GM18867 (cell line): Measurements from ENCODE around the gene TRIM51.
"Not testable (repeated sequence)": the region's sequence is repeated elsewhere in the genome, so short reads cannot be mapped to it uniquely, and the experiment has no call there.

Experiments
- ATAC-seq: cut with Tn5 transposase; IDR thresholded peaks from one replicate; pipeline ENCODE4 v1.9.1; 2021; ENCODE audit warnings: mild to moderate bottlenecking, moderate library complexity; ENCODE audit not compliant: unreplicated experiment

TRIM51 gene, protein sequence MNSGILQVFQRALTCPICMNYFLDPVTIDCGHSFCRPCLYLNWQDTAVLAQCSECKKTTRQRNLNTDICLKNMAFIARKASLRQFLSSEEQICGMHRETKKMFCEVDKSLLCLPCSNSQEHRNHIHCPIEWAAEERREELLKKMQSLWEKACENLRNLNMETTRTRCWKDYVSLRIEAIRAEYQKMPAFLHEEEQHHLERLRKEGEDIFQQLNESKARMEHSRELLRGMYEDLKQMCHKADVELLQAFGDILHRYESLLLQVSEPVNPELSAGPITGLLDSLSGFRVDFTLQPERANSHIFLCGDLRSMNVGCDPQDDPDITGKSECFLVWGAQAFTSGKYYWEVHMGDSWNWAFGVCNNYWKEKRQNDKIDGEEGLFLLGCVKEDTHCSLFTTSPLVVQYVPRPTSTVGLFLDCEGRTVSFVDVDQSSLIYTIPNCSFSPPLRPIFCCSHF

DNA sequence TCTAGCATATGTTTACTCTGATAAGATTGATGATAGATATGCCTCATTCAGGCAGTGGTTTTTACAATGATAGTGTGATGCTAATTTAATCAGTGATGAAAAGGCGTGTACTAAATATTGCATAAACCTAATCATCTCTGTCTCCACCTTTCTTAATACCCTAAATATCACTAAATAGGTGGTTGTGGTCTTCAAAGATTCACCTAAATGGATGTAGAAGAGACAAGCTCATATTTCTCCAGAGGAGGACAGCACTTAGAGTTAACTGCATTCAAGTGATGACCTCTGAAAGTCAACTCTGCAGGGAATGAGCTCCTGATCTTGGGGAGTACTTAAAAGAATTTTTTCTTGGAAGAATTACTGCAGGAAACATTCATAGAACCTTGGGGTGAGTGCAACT, at the start of gene TRIM51:
Gene TRIM51, plus strand, starts transcription at position 301 of the 400 bp plus-strand sequence. CDS start 2,132 bp downstream, outside the sequence.
- not testable (repeated sequence) for ATAC-seq

DNA sequence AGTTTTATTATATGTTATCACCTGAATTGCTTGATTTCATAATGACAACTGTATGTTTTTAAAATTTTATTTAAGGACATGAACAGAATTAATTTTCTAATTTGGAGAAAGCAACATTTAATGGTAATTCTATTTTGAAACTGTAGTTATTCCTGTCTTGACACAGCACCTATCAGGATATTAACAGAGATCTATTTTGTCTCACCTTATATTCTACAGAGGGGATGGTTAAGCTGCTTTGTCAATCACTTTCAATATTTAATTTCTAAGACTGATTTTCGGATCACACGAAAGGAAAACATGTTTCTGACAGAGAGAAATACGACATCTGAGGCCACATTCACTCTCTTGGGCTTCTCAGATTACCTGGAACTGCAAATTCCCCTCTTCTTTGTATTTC, 44.6 kb upstream of the TRIM51 start, which contains the start of gene OR5D16:
Gene OR5D16, plus strand, starts transcription at position 301 of the 400 bp plus-strand sequence. Its CDS starts 0 bp downstream, at position 301.
- no peak for ATAC-seq

DNA sequence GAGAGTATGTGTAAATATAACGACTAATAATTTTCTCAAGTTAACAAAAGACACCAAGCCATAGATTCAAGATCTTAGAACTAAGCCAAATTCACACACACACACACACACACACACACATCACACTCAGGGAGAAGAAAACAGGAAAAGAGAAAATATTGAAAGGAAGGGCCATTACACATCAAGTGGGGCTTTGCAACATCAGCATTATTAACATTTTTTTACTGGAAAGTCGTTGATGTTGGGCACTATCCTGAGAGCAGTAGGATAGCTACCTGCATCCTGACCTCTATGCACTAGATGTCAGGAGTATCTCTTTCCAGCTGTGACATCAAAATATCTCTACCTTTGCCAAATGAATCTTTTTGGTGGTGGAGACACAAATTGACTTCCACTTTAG, 35.6 kb upstream of the TRIM51 start:
- no peak for ATAC-seq

DNA sequence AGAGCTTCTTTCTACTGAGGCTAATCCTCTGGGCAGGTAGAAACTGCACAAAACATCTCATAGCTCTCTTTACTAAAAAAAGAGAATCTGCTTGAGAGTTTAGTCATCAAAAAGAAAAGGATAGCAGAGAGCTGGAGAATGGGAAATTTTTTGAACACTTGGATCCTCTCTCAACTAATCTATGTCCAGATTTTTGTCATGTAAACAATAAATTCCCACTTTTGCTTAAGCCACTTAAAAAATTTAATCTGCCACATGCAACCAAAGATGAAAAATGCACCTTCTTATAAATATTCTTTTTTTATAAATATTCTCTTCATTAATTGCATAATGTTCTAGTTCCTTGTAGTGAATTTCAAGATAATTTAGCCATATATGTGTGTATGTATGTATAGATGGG, 34.1 kb upstream of the TRIM51 start:
- ATAC-seq = no peak

DNA sequence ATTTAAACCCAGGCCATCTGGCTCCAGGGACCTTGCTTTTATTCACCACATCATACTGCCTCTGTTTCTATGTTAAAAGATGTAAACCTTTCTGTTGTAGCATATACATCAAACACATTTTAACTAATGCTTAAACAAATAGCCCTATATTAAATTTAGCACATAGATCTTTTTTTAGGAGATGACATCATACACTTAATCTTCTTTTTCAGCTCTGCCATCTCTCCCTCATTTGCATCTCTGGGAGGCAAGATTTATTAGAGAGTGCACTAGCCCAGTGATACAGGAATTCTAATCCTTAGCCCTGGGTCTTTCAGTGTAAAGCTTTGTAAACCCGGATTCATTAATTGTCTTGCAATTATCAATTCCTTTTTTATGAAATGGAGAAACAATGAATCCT, 31.0 kb upstream of the TRIM51 start:
- ATAC-seq = peak; percentile 45

DNA sequence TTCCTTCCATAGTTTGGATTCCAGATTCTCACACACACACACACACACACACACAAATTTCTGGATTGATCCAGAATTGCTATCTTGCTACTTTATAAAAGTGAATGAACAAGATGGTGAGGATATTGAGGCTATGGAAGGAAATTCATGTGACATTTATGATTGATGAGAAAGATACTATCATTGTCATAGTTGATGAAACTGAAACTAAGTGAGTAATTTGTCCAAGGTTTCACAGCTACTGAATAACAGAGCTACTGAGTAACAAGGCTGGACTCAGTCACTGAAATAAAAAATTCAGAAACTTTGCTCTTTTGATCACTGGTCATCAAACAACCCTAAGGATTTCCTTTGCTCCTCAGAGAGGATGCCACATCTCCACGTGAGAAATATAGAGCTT, 28.4 kb upstream of the TRIM51 start:
- peak; percentile 94 for ATAC-seq

DNA sequence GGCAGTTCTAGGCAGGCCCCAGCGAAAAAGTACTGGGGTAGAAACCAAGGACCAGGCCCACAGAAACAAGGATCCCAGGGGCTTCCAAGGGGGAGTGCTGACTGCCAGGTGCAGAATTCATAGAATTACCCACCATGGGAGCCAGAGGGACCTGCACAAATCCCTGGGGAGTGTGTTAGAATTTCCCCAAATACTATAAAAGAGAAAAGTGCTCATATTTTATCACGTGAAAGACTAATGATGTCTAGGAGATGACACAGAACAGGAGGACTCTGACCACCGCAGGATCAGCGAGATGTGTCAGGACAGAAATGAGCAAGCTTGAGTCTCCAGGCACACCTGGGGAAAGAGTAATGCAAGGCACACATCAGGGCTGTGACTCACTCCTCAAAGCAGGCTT, 15.7 kb upstream of the TRIM51 start:
- ATAC-seq = not testable (repeated sequence)

DNA sequence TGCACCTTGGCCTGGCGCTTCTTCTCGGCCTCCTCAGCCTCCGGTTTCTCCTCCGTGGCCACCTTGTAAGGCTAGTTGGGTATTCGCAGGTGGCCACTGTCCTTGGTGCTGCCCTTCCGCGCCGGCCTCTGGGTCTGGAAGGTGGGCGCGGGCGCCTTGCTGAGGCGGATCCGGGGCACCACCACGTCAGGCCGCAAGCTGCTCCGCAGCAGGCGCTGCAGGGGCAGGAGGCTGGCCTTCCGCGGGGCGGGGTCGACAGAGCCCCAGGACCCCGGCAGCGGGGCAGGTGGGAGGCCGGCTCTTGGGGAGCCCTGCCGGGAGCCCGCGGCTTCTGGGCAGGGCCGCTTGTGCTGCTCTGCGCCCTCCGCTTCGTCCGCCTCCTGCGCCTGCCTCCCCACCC, 10.4 kb upstream of the TRIM51 start:
- not testable (repeated sequence) for ATAC-seq

DNA sequence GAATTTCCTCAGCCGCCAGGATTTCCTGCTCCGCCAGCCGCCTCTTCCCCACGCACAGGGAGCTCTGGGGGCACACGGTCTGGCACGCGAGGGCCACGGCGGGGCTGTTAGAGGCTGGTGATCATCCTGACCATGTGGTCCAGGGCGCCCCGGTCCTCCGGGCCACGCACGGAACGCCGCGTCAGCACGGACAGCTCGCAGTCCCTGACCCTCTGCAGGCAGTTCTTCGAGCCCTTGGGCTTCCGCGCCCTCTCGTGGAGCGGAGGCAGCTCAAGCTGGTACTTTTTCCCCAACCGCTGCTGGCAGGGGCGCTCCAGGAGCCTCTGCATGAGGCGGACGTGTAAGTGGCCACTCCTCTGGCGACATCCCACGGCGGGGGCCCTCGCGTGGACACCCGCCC, 10.0 kb upstream of the TRIM51 start:
- not testable (repeated sequence) for ATAC-seq

DNA sequence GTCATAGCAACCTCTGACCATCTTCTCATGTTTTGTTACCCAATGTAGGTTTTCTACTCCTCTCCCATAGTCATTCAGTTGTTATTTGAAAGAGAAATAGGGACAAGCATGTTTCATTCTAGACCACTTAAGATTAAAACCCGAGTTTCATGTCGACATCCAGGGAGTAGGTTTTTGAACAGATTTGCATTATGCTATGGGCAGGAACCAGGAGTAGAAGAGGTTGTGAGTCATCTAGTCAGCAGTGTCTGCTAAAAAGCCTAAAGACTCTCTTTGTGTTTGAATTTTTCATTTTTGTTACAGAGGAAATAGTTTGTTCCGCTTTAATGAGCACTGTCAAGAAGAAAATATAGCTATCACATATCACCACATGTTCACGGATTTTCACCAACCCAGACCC, 1.9 kb downstream of the TRIM51 start:
- not testable (repeated sequence) for ATAC-seq

DNA sequence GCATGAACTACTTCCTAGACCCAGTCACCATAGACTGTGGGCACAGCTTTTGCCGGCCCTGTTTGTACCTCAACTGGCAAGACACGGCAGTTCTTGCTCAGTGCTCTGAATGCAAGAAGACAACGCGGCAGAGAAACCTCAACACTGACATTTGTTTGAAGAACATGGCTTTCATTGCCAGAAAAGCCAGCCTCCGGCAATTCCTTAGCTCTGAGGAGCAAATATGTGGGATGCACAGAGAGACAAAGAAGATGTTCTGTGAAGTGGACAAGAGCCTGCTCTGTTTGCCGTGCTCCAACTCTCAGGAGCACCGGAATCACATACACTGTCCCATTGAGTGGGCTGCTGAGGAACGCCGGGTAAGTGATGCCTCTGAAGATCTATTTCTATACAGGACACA, 2.4 kb downstream of the TRIM51 start:
- not testable (repeated sequence) for ATAC-seq

DNA sequence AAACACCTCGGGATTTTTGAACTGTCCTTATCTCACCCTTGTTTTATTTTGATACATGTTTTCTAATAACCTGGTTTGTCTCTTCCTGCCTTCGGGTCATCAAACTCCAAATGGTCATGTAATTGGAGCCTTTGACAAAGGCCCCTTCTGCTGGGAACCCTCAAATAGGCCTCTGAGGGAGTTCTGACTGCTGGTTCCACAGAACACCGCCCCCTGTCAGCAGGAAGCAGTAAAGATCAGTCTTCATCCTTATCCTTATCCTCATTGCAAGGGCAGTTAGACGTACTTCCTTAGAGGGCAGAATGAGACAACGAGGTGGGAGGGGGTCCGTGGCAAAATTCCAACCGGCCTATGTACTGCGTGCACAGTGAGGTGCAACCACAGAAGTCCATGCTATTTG, 12.1 kb downstream of the TRIM51 start:
- ATAC-seq = no peak

DNA sequence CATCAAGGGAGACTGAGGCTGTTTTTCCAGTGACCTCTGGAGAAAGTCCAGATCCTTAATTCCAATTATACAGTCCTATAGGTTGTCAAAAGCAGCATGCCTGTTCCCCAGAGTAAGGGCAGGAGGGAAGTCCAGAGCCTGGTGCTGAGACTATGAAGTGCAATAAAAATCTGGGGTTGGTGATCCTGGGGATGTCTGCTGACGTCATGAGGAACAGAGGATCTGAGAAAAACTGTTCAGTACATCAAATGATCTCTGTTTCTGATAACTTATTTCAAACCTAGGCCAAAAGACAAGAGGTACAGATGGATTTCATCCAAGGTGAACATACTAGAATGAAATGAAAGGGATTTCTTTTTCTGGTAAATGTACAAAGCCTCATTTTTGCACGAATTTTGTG, 19.2 kb downstream of the TRIM51 start:
- no peak for ATAC-seq

DNA sequence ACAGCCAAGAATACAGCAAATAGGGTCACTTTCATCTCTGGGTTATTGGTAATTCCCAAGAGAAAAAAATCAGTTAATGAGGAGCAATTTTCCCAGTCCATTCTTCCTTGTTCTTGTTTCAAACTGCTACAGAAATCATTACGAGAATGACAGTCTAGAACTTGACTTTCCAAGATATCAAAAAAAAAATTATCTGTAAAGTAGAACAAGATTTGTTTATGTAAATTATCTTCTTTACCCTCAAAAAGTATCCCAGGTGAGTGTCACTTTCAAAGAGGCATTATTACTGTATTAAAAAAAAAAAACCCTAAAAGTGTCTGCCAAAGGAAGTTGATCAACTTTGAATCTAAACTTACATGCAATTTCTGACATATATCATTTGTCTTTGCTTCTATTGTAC, 31.4 kb downstream of the TRIM51 start, which contains the start of gene OR5W2:
Gene OR5W2, minus strand, starts transcription at position 101 of the 400 bp plus-strand sequence. Its CDS starts 0 bp downstream, at position 101.
- ATAC-seq = no peak

DNA sequence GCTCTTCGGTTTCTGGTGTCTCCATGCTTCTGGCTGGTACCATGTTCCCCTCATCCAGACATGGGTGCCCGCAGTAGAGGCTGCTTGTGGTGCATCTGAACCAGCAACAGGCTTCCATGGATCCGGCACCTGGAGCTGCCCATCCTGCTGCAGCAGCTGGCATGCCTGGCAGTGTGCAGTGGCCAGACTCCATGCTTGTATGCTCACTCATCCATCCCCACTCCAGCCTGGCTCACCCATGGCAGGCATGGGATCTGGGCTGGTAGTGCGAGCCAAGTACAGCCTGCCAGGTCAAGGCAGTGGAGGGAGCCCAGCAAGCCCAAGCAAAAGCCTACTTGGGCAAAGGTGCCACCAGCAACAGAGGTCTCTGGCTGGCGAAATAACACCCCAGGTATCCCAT, 37.4 kb downstream of the TRIM51 start:
- no peak for ATAC-seq

DNA sequence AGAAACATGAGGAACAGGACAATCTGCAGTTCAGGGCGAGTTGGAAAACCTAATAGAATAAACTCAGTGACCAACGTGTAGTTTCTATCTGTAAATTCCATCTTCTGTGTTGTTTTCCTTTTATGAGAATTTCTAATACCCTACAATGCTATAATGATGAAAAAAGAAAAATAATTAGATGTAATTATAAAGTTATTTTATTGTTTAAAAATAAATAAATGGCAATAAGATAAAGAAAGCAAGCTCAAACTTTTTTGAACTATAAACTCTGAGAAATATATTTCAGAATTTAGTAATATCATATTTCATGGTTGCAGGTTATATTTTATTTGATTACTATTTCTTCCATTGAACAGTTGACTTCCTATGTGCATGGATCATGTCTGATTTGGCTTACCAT, 53.2 kb downstream of the TRIM51 start, which contains the start of gene OR5I1:
Gene OR5I1, minus strand, starts transcription at position 101 of the 400 bp plus-strand sequence. Its CDS starts 0 bp downstream, at position 101.
- ATAC-seq = no peak
